Adrenal gland (tissue), 12 donors: ENCODE results near the gene SLC38A1. TPM values are rescaled to one million over a fixed set of nuclear protein-coding genes. Genes with fewer than 3 reads are reported as not detected.
"Not testable (repeated sequence)": the region's sequence is repeated elsewhere in the genome, so short reads cannot be mapped to it uniquely, and the experiment has no call there.

Experiments
- DNase-seq, 7 donors: peaks; one replicate each; pipeline ENCODE4 v3.0.0-alpha.2; 2019 to 2020
- H3K27ac ChIP-seq, 5 donors: fragments of 200-600 bp; sonication (generic) in 4 of 5; 1 replicate in 3 of 5; 2 replicates in 2 of 5; pipeline versions ENCODE4 v1.5.1 to v1.8.0; 2016 to 2020; ENCODE audit warnings: mild to moderate bottlenecking in 1 of 5
- H3K27me3 ChIP-seq: fragments of 200-600 bp; 2 replicates; pipeline ENCODE4 v1.8.0; 2021
- H3K36me3 ChIP-seq, 2 donors: fragments of 200-600 bp; replicated peaks in 1 of 2; 1 replicate in 1 of 2; 2 replicates in 1 of 2; pipeline versions ENCODE4 v1.5.1 to v1.8.0; 2018 to 2022
- H3K4me1 ChIP-seq, 2 donors: fragments of 200-600 bp; replicated peaks in 1 of 2; 1 replicate in 1 of 2; 2 replicates in 1 of 2; pipeline versions ENCODE4 v1.5.1 to v1.8.0; 2018 to 2021
- H3K4me3 ChIP-seq, 4 donors: fragments of 200-600 bp; sonication (generic) in 3 of 4; one replicate each; pipeline ENCODE4 v1.5.1; 2016 to 2018
- H3K9me3 ChIP-seq, 3 donors: fragments of 200-600 bp; sonication (generic) in 1 of 3; replicated peaks in 1 of 3; 1 replicate in 2 of 3; 2 replicates in 1 of 3; pipeline versions ENCODE4 v1.5.1 to v1.8.0; 2016 to 2021
- POLR2A ChIP-seq, 2 donors: fragments of 450-650 bp; IDR thresholded peaks; one replicate each; pipeline ENCODE4 v1.6.1; 2017; ENCODE audit warnings: antibody characterized with exemption in 2 of 2, mild to moderate bottlenecking in 2 of 2, moderate library complexity in 1 of 2
- WGBS, 4 donors: extraction: QIAGEN DNeasy Blood & Tissue Kit in 2 of 4; methylation state at CpG; one replicate each; pipeline versions ENCODE4 v1.1.5 to v1.1.7; 2013 to 2017; 5-methylcytosine and 5-hydroxymethylcytosine counted together
- intact Hi-C, 2 donors: fragments of 100-400 bp; cut with DNase I; formaldehyde crosslinking; loops; one replicate each; pipeline versions ENCODE4 v1.14.1 to v1.15.0; 2022 to 2023
- polyA plus RNA-seq, 3 donors: library from polyadenylated mRNA; stranded (reverse); fragments of 200-250 nt in 2 of 3; fragments of 350-450 nt in 1 of 3; fragmentation: Illumina TruSeq in 1 of 3; extraction: RNeasy Lipid Tissue Mini Kit (QIAGEN cat#74804) in 1 of 3; gene quantifications; one replicate each; pipeline ENCODE4 v1.2.3, GENCODE V29; 2013 to 2014
- total RNA-seq, 9 donors: library from RNA; depleted of rRNA in 4 of 9; stranded (reverse); fragments of >200 nt in 4 of 9; fragments of 120-200 nt in 1 of 9; fragmentation: NEBNext Ultra II Directional in 1 of 9; extraction: Animal tissue kit (Norgen Biotek cat#: 25700) in 1 of 9; gene quantifications; one replicate each; pipeline versions ENCODE4 v1.1.0 to v1.2.4, GENCODE V29; 2013 to 2023
- TF ChIP-seq, protein P1 (sequence below), 6 experiments: fragments of 450-650 bp in 4 of 6; fragments of 200-600 bp in 2 of 6; sonication (generic) in 1 of 6; IDR thresholded peaks; 1 replicate in 5 of 6; 2 replicates in 1 of 6; pipeline versions ENCODE4 v1.5.1 to v1.8.0; 2016 to 2021; ENCODE audit warnings: antibody characterized with exemption in 6 of 6, mild to moderate bottlenecking in 2 of 6, moderate library complexity in 1 of 6
- donor health status: healthy with polysubstance abuse.
- donor health status: Bipolar disorder and iron deficiency.
- donor health status: DM: yes; HTN: yes; CAD: no.
- donor health status: DM: no; HTN: no; CAD: no.
- donor health status: DM: no; HTN: no; CAD: no.
- donor health status: DM: yes; HTN: yes; CAD: no.

The SLC38A1 gene
- total and polyA plus RNA-seq, 12 donors, result 2.4 to 14.8 (median 6.1) TPM

- Histone ChIP-seq H3K36me3 (no peaks in the 10 kb centered on the region), H3K27me3 (no peaks in the 10 kb centered on the region), H3K9me3 (no peaks in the 10 kb centered on the region), H3K27ac (no peak overlapping the region), H3K4me1 (no peaks in the 10 kb centered on the region), H3K4me3 (no peak overlapping the region)
- no peak for DNase-seq
- WGBS, 4 donors, result 53 to 83% (median 64%) methylated on average over 3 of the region's 3 CpGs
- intact Hi-C loops, result no loop called here
- TF ChIP-seq, protein P1, sequence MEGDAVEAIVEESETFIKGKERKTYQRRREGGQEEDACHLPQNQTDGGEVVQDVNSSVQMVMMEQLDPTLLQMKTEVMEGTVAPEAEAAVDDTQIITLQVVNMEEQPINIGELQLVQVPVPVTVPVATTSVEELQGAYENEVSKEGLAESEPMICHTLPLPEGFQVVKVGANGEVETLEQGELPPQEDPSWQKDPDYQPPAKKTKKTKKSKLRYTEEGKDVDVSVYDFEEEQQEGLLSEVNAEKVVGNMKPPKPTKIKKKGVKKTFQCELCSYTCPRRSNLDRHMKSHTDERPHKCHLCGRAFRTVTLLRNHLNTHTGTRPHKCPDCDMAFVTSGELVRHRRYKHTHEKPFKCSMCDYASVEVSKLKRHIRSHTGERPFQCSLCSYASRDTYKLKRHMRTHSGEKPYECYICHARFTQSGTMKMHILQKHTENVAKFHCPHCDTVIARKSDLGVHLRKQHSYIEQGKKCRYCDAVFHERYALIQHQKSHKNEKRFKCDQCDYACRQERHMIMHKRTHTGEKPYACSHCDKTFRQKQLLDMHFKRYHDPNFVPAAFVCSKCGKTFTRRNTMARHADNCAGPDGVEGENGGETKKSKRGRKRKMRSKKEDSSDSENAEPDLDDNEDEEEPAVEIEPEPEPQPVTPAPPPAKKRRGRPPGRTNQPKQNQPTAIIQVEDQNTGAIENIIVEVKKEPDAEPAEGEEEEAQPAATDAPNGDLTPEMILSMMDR (IDR thresholded peaks at IDR 0.05), result no peak
- no peak for TF ChIP-seq POLR2A (IDR thresholded peaks at IDR 0.05)
Measured at GRCh38 chr12:46164186-46164761, 104.6 kb downstream of the SLC38A1 start.

DNA sequence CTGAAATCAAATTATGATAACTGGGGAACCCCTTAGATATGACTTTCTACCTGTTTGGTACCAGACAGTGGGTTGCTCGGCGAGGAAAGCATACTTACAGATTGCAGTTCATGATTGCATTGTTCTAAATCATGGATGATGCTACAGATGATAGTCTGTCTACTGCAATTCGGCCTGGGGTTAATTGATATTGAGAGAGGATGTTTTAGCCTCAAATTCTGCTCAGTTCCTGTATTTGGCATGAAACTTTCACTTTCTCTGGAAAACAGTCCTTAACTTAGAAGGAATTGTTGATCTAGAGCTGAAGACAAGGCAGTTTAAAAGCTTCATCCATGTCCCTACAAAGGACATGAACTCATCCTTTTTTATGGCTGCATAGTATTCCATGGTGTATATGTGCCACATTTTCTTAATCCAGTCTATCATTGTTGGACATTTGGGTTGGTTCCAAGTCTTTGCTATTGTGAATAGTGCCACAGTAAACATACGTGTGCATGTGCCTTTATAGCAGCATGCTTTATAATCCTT is 106.2 kb downstream of the SLC38A1 start:
- H3K4me1 ChIP-seq, H3K9me3 ChIP-seq, DNase-seq, intact Hi-C loops, H3K36me3 ChIP-seq, H3K27ac ChIP-seq, H3K27me3 ChIP-seq, H3K4me3 ChIP-seq: not testable (repeated sequence)
- WGBS, 4 donors, result 82 to 89% (median 85%) methylated on average over 3 to 4 of the region's 4 CpGs

- no peak for TF ChIP-seq POLR2A (IDR thresholded peaks at IDR 0.05)
- TF ChIP-seq, protein P1 (IDR thresholded peaks at IDR 0.05), result no peak
- H3K9me3 ChIP-seq, result peaks cover 0 to 4% (median 0%) of the 10 kb centered on the region in 3 donors
- no peak for DNase-seq
- intact Hi-C loops, result no loop called here
- WGBS, 4 donors, result 78 to 92% (median 87%) methylated on average over 4 of the region's 4 CpGs
- no peak overlapping the region for H3K4me3 ChIP-seq
- H3K4me1 ChIP-seq, result no peaks in the 10 kb centered on the region
- no peaks in the 10 kb centered on the region for H3K36me3 ChIP-seq
- no peak overlapping the region for H3K27ac ChIP-seq
- no peaks in the 10 kb centered on the region for H3K27me3 ChIP-seq
Measured at GRCh38 chr12:46160981-46161690, 107.7 kb downstream of the SLC38A1 start.

GRCh38 chr12:46160101-46160980 is 108.5 kb downstream of the SLC38A1 start:
- no peak for TF ChIP-seq POLR2A (IDR thresholded peaks at IDR 0.05)
- 69 to 79% (median 72%) methylated on average over 10 of the region's 10 CpGs for WGBS, 4 donors
- no peak for DNase-seq
- intact Hi-C loops, result no loop called here
- H3K36me3 ChIP-seq, result no peaks in the 10 kb centered on the region
- H3K9me3 ChIP-seq, result peaks cover 0 to 7% (median 0%) of the 10 kb centered on the region in 3 donors
- no peaks in the 10 kb centered on the region for H3K27me3 ChIP-seq
- H3K4me1 ChIP-seq, result no peaks in the 10 kb centered on the region
- H3K4me3 ChIP-seq, result no peak overlapping the region
- H3K27ac ChIP-seq, result no peak overlapping the region
